Stimulated activated CD8-positive, alpha-beta memory T cell treated with anti-CD3 and anti-CD28 coated beads, Interleukin-7, amount 100 ng/mL, for 4 hours (primary cell): Measurements from ENCODE around the gene PATE3.

ENCODE experiments used
- DNase-seq, 2 donors: peaks; one replicate each; pipeline ENCODE4 v3.0.0-alpha.2; 2020; ENCODE audit warnings: low read depth in 2 of 2

PATE3 gene

GRCh38 chr11:125787827-125788226, at the start of gene PATE3:
TSS of gene PATE3 (plus strand) at chr11:125788127. CDS start at chr11:125788152, 25 bp downstream.
- no peak for DNase-seq

- no peak for DNase-seq
Observed at GRCh38 chr11:125740617-125741016, 47.3 kb upstream of the PATE3 start.

- DNase-seq = no peak
Observed at GRCh38 chr11:125743681-125744080, 44.2 kb upstream of the PATE3 start.

- DNase-seq = no peak
Observed at GRCh38 chr11:125745979-125746378, 41.9 kb upstream of the PATE3 start, which contains the start of gene PATE1. TSS of gene PATE1 (plus strand) at chr11:125746279. CDS start at chr11:125746305, 26 bp downstream.

- no peak for DNase-seq
Observed at GRCh38 chr11:125750629-125751028, 37.3 kb upstream of the PATE3 start.

- DNase-seq = no peak
Observed at GRCh38 chr11:125756050-125756449, 31.9 kb upstream of the PATE3 start.

GRCh38 chr11:125762445-125762844, 25.5 kb upstream of the PATE3 start:
- DNase-seq = no peak

DNA sequence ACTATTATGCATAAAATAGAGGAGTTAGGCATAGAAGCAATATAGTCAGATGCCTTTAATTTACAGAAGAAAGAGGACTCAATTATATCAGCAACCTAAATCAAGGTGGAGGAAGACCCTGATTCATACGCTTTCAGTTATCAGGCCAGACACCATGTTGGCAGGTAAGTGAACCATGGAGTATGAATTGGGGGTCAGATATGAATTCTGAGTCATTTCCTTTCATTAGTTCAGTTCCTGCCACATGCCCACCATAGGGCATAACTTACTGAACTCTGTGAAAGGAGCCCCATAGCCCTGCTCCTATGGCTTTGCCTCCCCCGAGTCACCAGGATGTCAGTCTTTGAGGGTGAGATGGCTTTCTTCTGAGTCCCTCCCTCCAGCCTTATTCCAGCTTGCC, 24.4 kb upstream of the PATE3 start:
- DNase-seq = no peak

- no peak for DNase-seq
Observed at GRCh38 chr11:125766251-125766650, 21.7 kb upstream of the PATE3 start.

DNA sequence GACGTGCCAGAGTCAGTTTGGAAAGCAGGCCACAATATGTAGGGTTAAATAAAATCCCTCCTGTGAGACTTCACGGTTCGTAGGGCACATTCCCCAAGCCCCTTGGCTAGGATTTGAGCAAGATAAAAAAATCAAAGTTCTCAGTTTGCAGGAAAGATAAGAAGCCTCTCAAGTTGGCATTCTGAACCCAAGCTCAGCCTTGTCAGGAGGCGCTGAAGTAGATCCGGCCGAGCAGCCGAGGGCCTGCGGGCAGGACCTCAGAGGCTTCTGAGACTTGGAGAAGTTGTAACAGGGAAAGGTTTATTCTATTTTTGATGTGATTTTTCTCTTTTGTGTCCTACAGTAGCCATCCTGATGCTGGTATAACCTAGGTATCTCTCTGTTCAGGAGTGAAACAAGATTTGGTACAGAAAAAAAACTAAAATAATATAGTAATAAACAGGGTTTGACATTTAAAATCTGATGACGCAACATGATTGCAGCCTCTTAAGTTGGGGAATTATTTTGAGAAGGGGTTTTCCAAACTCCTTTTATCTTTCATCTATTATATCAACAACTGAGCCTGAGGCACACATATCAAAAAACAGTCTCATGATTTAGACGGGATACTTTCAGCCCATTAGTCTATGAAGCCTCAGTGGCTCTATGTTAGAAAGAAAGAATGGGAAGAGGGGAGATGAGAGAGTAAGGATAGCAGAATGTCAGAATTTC, 19.4 kb upstream of the PATE3 start:
- no peak for DNase-seq

- no peak for DNase-seq
Observed at GRCh38 chr11:125770583-125770982, 17.3 kb upstream of the PATE3 start.

DNA sequence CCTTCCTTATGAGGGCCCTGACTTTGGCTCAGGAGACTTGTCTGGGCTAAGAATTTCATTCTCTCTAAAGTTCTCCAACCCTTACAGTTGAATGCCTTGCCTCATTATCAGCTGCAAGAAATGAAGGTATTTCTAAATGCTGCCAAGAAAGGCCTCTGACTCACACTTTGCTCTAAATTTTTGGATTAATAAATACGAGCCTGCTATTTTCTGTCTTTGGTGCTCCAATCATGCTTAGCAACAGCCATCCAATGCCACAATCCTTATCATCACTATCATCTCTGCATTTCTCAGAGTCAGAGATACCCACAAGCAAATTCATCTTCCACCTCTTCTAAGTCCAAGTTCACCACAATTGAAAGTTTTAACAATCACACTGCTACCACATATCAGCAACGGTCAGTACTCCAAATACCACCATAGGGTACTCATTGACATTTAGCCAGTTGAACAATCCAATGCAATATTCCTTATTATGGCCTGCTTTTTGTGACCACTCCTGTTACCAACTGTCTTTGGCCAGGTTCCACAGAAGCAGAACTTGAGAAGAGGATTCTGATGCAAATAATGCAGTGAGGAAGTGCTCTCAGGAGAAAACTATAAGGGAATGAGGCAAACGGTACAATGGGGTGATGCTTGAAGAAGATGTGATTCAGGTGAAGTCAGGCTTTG, 15.0 kb upstream of the PATE3 start:
- DNase-seq = no peak

DNA sequence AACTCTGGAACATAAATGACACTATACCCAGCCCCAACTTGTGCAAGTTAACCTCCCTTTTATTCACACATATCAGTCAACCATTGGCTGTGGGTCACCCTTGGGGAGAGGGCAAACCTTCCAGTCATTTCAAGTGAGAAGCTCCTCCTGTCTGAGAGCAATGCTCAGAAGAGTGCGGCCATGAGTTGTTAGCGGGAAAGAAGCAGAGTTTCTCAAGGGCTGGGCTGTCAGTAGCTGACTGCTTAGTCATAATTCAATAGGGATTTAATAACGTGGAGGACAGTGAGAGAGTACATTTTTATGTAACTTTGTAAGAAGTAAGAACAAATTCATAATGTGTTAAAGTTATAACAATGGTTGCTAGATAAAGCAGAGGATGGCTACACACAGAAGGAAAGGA, 14.4 kb upstream of the PATE3 start:
- no peak for DNase-seq

DNA sequence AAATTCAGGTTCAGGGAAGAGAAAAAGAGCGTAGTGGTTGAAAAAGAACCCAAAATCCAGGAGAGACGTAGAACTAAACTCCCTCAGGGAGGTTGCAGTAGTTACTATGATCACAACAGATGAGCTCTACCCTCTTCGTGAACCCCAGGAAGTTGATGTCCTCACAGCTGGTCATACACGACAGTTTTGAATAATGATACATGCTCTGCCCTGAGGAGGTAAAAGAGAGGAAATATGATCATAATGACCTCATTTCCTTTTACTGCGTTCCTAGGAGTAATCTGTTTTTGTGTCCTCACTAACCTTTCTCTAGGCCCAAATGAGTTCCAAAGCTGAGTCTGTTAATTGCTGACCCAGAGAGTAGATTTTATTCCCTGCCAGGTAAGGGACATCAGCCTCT, 10.6 kb upstream of the PATE3 start:
- no peak for DNase-seq

GRCh38 chr11:125778728-125779127, 9.2 kb upstream of the PATE3 start, which contains the start of gene PATE2:
TSS of gene PATE2 (minus strand) at chr11:125778828. CDS start at chr11:125778773, 55 bp downstream.
- DNase-seq = no peak

GRCh38 chr11:125784678-125785077, 3.2 kb upstream of the PATE3 start:
- DNase-seq = no peak

DNA sequence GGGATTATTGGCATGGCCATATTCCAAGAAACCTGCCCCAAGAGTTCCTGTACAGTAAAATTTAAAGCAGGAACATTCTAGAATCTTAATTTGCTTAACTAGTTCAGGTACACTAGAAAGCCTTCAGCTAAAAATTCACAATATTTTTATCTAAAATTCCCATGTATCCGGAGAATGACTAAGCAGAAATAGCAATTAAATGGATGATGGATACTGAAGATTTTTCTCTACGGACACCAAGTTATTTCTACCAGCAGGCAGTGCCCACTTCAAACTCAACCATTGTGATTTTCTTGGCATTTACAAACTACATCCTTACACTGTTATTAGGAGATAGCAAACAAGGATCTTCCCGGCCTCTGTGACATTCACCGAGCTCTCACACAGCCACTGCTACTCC, 2.9 kb downstream of the PATE3 start:
- DNase-seq = no peak

GRCh38 chr11:125797641-125798040, 9.7 kb downstream of the PATE3 start:
- DNase-seq = no peak

DNA sequence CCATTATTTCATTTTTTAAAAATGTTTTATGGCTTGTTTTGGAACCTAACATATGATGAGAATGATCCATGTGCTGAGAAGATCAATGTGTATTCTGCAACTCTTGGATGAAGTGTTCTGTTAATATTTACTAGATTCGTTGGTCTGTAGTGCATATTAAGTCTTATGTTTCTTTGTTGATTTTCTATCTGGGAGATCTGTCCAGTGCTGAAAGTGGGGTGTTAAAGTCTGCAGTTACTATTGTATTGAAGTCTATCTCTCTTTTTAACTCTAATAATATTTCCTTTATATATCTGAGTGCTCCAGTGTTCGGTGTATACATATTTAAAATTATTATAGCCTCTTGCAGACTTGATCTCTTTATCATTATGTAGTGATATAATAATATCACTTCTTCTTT, 11.9 kb downstream of the PATE3 start:
- no peak for DNase-seq

DNA sequence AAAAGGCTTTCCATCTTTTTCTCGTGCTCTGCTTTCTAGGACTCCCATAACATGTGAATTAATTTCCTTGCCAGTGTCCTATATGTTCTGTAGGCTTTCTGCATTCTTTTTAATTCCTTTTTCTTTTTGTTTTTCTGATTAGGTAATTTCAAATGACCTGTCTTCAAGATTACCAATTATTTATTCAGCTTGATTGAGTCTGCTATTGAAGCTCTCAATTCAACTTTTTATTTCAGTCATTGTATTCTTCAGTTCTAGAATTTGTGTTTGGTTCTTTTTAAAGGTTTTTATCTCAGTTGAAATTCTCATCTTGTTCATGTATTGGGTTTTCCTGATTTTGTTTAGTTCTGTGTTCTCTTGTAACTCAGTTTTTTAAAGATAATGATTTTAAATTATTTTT, 14.5 kb downstream of the PATE3 start:
- no peak for DNase-seq

DNA sequence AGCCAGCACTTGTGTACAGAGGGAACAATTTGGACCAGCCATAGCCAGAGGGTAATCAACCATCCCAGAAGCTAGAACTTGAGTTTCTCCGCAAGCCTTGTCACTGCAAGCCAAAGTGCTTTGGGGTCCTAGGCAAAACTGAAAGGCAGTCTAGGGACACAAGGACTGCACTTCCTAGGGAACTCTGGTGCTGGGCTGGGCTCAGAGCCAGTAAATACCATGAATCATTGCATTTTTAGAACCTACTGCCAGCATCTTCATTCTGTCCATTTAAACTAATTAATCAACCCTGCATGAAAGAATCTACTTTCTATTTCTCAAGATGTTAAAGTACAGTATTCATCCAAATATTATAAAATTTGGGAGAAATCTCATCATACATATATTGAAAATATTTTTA, 20.0 kb downstream of the PATE3 start:
- DNase-seq = no peak

- DNase-seq = no peak
Observed at GRCh38 chr11:125833016-125833415, 45.1 kb downstream of the PATE3 start, which contains the start of gene PATE4. TSS of gene PATE4 (plus strand) at chr11:125833316. CDS start at chr11:125833360, 44 bp downstream.

GRCh38 chr11:125835748-125836147, 47.8 kb downstream of the PATE3 start:
- DNase-seq = no peak
